Central memory CD4-positive, alpha-beta T cell (primary cell): ENCODE measurements around the gene SYT8.
"Not testable (repeated sequence)": the region's sequence is repeated elsewhere in the genome, so short reads cannot be mapped to it uniquely, and the experiment has no call there.

Experiments
- DNase-seq: peaks from one replicate; pipeline ENCODE4 v3.0.0; 2022
- total RNA-seq, 3 experiments: gene quantifications; one replicate each; lab custom pipeline; 2026; lab: John Stamatoyannopoulos, UW

SYT8 gene
- 0 reads per million in 3 experiments for total RNA-seq

- DNase-seq = no peak
These were observed at the start of gene SYT8 for GRCh38 chr11:1834779-1835670. Gene SYT8, plus strand, starts transcription at chr11:1834990. Its CDS starts 116 bp downstream, at chr11:1835106.

- DNase-seq = no peak
These were observed 48.9 kb upstream of the SYT8 start for GRCh38 chr11:1785749-1786413.

GRCh38 chr11:1786466-1786865, 48.3 kb upstream of the SYT8 start:
- no peak for DNase-seq

GRCh38 chr11:1791912-1792311, 42.9 kb upstream of the SYT8 start:
- no peak for DNase-seq

- no peak for DNase-seq
These were observed 42.3 kb upstream of the SYT8 start for GRCh38 chr11:1792461-1792860.

GRCh38 chr11:1793081-1793480, 41.7 kb upstream of the SYT8 start:
- no peak for DNase-seq

- DNase-seq = no peak
These were observed 38.3 kb upstream of the SYT8 start for GRCh38 chr11:1796413-1797011.

GRCh38 chr11:1797391-1798125, 37.2 kb upstream of the SYT8 start:
- DNase-seq = no peak

- no peak for DNase-seq
These were observed 31.5 kb upstream of the SYT8 start for GRCh38 chr11:1803246-1803645.

GRCh38 chr11:1803835-1804519, 30.8 kb upstream of the SYT8 start:
- DNase-seq = not testable (repeated sequence)

GRCh38 chr11:1805525-1805924, 29.3 kb upstream of the SYT8 start:
- DNase-seq = no peak

GRCh38 chr11:1807264-1807995, 27.4 kb upstream of the SYT8 start:
- no peak for DNase-seq

GRCh38 chr11:1810761-1811160, 24.0 kb upstream of the SYT8 start:
- DNase-seq = no peak

- no peak for DNase-seq
These were observed 22.5 kb upstream of the SYT8 start for GRCh38 chr11:1812274-1812673.

GRCh38 chr11:1812801-1813200, 22.0 kb upstream of the SYT8 start:
- DNase-seq = no peak

- DNase-seq = not testable (repeated sequence)
These were observed 21.4 kb upstream of the SYT8 start for GRCh38 chr11:1813356-1813755.

GRCh38 chr11:1814691-1815090, 20.1 kb upstream of the SYT8 start:
- DNase-seq = no peak

- no peak for DNase-seq
These were observed 19.5 kb upstream of the SYT8 start for GRCh38 chr11:1815311-1815710.

- DNase-seq = no peak
These were observed 19.0 kb upstream of the SYT8 start for GRCh38 chr11:1815751-1816150.

- no peak for DNase-seq
These were observed 17.8 kb upstream of the SYT8 start for GRCh38 chr11:1817000-1817399.

- no peak for DNase-seq
These were observed 17.3 kb upstream of the SYT8 start for GRCh38 chr11:1817511-1817910.

- no peak for DNase-seq
These were observed 15.7 kb upstream of the SYT8 start for GRCh38 chr11:1819074-1819473.
